Stimulated activated CD4-positive, alpha-beta T cell treated with anti-CD3 and anti-CD28 coated beads, Interleukin-1b, Interleukin-23, amount 100 ng/mL, for 48 hours (primary cell): ENCODE data around the gene PTPN4.

Source experiments
- DNase-seq: peaks from one replicate; pipeline ENCODE4 v3.0.0-alpha.2; 2020

PTPN4 gene

DNA sequence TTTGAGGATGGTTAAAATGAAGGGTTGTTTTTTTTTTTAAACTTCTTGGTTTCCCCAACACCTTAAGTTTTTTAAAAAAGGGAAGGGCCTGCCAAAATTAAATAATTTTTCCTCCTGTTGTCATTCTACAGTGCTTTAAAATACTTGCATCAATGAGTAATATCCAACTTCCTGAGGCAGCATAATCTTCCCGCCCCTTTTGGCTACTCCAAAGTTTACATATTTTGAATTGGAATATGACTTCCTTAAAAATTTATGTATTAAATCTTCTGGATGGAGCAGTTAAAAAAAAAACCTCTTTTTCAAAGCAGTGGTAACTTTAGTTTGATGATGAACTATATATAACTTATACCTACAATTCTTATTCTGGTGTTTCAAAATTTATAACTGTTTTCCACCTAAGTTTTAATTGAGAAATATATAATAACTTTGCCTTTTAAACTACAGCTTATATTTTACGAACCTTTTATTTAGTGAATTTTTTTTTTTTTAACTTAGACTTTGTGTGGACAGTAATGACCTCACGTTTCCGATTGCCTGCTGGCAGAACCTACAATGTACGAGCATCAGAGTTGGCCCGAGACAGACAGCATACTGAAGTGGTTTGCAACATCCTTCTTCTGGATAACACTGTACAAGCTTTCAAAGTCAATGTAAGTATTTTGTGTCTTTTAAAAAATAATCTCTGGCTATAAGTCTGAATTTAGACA is 49.8 kb downstream of the PTPN4 start:
- DNase-seq, result no peak

DNA sequence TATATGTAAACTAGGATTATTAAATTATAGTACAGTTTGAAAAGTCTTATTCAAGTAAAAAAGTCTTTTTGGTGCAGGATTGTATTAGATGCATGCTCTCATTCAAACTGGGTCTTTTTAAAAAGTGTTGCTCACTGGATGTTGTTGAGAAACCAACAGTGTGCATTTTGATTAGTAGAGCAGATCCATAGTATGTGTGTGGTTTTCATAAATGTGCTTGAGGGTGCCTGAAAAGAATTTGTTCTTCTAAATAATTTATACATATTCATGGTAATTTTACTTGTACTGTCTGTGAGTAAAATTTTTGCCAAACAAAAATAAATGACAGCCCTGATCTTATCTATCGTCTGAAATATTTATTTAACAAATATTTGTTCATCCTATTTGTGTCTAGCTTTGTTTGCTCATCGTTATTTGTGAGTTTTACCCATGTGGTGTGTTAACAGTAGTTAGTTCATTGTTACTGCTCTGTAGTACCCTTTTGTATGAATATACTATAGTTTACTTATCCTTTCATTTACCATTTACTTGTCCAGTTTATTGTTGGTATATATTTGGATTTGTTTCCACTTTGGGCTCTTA is 50.4 kb downstream of the PTPN4 start:
- DNase-seq, result no peak

DNA sequence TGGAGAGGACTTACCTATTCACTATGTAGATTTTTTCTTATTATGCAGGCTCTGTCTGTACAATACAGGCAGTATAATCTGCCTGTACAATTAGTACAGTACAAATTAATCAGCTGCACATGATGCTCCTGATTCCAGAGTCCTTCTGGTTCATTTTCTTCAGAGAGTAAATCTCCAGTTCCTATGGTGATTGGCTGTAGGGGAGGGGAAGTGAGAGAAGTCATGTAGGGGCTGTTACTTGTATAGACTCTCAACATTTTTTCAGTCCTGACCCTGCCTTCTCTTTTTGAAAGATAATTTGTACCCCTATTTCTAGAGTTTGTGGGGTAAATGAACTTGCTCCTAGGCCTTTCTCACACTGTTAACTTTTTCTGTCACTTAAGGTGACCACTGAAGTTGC is 54.5 kb downstream of the PTPN4 start:
- DNase-seq, result no peak

DNA sequence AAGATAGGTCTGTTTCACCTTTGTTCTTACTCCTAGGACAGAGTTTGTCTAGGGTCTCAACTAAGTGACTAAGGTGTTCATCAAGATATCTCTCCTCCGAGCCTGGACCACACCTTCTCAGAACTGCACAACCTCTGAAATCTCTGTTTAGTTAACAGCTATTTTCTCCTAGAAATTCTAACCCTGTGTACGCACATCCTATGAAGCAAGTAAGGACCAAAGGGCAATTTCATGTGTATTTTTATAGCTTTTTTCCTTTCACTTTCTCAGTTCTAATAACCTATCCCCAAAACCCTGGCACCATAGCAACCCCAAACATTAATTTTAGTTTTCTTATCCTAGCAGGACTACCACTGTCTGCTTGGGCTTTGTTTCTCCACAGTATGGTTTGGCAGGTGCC is 59.1 kb downstream of the PTPN4 start:
- DNase-seq, result no peak

DNA sequence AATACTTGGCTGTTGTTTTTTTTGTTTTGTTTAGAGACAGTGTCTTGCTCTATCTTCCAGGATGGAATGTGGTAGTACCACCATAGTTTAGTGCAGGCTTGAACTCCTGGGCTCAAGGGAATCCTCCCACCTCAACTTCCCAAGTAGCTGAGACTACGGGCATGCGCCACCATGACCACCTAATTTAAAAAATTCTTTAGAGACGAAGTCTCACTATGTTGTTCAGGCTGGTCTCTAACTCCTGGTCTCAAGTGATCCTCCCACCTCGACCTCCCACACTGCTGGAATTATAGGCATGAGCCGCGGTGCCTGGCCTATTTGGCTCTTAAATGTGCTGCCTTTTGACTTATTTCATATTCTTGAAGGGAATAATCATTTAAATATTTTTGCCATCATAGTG is 60.1 kb downstream of the PTPN4 start:
- DNase-seq, result no peak

DNA sequence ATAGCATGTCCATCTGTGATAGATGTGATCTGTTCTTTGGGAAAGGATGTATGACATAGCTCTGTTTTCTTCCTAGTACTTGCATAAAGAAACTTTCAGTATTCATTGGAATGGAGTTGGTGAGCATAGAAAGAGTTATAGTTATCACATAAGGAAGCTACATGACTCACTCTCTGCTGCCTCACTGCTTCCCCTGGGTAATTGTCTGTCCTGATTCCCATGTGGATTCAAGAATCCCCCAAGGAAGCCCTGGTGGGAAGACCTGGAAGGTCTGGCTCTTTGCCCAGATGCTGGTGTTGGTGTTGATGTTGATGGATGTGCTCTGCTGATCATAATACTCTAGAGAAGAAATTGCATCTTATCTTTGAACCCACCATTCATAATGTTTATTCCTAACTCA is 60.6 kb downstream of the PTPN4 start:
- DNase-seq, result no peak

DNA sequence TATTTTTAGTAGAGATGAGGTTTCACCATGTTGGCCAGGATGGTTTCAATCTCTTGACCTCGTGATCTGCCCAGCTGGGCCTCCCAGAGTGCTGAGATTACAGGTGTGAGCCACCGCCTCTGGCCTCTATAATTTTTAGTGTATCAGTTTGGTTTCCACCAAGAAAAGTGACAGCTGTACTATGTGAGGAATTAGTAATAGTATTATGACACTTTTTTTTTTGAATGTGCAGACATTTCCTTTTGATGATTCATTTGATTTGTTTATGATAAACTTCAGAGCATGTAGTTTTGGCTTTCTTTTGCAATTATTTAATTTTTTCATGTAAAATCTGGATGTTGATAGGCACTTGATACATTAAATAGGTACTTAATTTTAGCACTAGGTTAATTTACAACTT is 61.5 kb downstream of the PTPN4 start:
- DNase-seq, result peak; percentile 25

DNA sequence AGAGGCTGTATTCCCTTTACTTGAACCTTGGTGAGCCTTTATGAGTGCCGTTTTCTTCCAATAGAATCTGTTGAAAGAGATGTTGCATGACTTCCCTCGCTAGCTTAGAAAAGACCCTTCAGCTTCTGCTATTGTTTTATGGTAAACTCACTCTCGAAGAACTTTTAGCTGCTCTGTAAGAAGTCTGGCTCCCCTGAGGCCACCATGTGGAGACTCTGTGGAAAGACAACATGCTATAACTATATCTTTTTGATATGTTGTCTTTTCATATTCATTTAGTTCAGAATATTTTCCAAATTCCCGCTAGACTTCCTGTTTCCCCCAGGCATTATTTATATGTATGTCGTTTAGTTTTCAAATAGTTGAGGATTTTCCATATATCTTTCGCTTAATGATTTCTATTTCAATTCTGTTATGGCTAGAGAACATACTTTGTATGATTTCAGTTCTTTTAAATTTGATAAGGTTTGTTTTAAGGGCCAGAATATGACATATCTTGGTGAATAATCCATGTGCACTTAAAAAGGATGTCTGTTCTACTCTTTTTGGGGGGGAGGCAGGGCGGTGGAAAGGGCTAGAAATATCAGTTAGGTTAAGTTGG is 64.1 kb downstream of the PTPN4 start:
- peak; percentile 25 for DNase-seq

DNA sequence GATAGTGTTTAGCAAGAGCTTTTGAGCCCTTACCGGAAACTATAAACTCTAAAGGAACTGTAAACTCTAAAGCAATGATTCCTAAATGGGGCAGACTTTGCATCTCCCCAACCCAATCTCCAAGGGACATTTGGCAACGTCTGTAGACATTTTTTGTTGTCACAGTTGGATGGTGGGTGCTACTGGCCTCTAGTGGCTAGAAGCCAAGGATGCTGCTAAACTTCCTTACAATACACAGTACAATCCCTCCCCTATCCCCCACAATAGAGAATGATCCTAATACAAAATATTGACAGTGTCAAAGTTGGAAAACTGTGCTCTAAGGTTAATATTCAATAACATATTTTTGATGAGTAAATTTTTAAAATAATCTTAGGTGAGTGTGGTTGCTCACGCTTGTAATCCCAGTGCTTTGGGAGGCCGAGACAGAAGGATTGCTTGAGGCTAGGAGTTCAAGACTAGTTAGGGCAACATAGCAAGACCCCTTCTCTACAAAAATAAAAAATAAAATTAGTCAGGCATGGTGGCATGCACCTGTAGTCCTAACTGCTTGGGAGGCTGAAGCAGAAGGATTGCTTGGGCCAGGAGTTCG is 66.7 kb downstream of the PTPN4 start:
- peak; percentile 12 for DNase-seq

DNA sequence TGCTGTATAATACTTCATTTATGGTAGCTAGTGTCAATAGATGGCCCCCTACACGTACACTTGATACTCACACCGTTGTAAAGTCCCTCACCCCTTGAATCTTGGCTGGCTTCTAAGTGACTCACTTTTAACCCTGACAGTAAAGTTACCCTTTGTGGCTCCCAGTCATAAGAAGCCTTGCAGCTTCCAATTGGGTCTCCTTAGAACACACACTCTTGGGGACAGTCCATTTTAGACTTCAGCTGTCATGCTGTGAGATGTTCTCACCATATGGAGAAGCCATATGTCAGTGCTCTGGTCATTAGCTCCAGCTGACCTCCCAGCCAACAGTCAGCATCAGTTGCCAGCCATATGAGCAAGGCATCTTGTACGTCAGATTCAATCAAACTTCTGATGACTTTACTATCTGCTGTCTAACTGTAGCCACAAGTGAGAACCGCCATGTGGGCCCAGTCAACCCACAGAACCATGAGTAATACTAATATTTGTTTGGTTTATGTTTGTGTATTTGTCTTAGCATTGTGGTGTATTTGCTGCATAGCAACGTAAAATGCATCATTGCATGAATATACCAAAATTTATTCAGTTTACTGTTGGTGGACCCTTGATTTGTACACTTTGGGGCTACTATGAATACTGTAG is 68.3 kb downstream of the PTPN4 start:
- peak; percentile 5 for DNase-seq

DNA sequence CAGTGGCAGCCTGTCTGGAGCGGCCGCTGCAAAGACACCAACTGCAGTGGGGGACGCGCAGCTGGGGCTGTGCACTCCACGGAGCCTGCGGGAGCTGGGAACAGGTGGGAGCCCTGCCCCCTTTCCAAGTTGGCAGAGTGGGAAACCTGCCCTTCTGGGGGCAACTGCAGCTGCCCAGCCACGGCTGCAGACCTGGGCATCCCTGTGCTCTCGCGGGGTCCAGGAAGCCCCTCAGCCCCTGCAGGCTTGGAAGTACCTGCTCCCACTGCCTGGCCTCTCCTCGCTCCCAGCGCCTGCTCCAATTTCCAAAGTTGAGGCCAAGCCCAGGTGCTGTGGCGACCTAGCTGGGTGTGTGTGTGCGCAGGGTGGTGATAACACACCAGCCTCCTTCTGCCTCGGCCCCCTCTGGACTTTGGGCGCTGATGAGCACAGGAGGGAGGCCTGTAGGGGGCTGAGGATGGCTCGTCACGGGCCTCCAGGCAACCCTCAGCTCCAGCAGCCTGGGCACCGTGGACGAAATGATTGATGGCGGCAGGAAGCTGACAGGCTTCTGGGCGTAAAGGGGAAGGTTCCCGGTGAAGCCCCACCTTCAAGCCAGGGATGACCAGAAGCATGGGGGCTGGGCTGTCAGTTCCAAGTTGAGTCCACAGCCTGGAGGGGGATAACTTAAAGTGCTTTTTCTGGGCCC is 76.9 kb downstream of the PTPN4 start:
- DNase-seq, result no peak

DNA sequence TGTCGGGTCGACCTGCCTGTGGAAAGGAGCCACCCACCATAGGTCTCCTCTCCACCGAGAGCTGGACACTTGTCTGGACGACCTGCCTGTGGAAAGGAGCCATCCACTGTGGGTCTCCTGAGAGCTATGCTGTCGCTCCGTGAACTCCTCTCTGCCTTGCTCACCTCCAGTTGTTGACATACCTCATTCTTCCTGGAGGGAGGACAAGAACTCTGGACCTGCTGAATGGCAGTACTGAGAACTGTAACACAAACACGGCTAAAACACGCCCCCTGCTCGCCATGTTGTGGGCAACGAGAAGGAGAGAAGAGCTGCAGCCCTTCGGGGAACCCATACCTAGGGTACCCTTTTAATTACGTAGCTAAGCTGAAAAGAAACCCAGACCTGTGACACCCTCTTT is 77.6 kb downstream of the PTPN4 start:
- no peak for DNase-seq

DNA sequence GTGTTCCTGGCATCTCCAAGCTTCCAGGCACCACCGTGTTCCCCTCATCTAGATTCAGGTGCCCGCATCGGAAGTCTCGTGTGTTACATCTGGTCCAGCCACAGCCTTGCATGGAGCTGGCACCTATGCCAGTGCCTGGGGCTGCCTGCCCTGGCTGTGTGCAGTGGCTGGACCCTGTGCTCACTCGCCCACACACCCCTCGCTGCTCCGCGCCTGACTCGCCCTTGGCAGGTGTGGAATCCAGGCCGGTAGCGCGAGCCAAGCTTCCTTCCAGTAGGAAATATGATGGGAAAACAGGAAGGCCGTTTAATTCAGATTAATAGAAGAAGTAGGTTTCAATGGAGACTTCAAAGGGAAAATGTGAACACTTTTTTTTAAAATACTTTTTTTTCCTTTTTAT is 78.0 kb downstream of the PTPN4 start:
- DNase-seq, result no peak

DNA sequence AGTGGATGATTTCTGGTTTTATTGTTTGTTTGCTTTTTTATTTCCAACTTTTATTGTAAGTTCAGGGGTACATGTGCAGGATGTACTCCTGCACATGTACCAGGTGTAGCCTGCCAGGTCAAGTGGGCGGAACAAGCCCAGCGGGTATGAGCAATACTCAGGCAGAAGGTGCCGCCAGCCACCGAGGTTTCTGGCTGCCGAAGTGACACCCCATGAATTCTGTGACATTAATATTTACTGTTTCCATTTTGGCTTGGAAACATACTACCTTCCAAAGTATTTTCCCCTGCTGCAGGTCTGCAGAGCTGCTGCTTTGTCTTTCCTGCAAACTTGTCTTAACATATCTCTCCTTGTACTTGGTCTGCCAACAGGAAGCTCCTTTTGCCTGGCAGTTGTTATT is 78.5 kb downstream of the PTPN4 start:
- no peak for DNase-seq

DNA sequence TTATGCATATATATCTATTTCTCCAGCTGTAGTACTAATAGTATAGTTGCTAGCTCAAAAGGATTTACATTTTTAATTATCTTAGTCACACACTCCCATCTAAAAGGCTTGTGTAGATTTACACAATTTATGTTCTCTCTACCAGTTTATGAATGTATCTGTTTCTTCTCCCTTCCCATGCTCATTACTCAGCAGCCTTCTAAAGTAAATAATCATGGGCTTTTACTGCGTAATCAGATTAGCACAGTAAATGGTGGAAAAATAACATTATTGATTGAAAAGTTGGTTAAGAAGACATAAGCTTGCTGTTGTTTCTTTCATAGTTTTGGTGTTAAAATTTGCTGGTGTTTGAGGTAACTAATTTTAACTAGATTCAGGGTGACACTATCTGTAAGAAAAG is 81.8 kb downstream of the PTPN4 start:
- DNase-seq, result no peak

DNA sequence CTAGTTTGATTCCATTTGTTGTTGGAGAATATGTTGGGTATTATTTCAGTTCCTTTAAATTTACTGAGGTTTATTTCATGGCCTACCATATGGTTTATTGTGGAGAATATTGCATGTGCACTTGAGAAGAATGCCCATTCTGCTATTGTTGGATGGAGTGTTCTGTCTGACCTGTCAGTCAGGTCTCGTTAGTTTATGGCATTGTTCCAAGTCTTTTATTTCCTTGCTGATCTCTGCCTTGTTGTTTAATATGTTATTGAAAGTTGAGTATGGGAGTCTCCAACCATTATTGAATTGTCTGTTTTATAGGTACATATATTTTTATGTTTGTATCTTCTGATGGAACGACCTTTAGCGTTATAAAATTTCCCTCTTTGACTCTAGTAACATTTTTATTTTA is 86.3 kb downstream of the PTPN4 start:
- no peak for DNase-seq

DNA sequence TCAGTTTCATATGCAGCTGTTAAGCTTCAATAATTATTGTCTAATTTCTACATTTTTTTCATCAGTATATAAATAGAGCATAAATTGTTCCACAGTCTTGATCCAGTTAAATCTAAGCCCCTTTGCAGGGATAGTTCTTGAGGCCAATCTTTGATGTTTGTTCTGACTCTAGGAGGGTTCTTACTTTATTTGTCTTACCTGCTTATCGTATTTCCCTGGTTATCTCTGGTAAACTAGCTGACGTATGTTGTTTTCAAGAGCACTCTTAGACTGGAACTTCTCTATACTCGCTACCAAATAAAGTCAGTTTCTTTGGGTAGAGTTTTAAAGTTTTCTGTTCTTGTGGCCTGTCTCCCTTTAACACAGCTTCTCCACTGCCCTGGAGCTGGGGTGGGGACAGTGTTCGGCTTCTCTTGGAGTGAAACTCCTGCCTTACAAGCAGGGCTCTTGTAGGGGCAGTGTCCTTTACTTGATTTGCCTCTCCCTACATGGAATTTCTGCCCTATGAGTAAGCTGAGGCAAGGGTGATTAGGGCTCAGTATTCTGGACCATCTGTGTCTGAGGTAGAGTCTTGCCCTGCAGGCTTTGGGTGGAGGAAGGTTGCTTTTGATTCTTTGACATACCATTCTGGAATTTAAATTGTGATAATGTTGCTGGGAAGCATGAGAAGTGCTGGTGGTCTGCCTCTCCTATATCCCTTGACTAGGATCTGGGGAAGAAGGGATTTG is 90.3 kb downstream of the PTPN4 start:
- DNase-seq, result no peak

DNA sequence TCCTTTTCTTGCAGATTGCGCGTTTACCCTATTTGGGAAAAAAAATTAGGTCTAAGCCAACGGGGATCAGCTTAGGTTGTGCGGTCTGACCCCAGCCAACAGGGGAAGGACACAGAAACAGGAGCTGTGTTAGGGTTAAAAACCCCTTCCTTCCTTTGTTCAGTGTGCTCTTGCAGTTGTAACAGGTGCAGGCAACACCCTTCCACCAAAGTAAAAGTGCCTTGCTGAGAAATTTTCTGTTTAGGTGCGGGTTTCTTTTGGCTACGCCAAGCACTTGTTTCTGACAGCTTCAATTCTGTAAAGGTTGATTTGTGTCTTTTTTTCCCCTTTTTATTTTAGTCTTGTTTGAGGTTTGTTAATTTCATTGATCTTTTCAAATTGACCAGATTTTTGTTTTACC is 92.5 kb downstream of the PTPN4 start:
- DNase-seq, result no peak

DNA sequence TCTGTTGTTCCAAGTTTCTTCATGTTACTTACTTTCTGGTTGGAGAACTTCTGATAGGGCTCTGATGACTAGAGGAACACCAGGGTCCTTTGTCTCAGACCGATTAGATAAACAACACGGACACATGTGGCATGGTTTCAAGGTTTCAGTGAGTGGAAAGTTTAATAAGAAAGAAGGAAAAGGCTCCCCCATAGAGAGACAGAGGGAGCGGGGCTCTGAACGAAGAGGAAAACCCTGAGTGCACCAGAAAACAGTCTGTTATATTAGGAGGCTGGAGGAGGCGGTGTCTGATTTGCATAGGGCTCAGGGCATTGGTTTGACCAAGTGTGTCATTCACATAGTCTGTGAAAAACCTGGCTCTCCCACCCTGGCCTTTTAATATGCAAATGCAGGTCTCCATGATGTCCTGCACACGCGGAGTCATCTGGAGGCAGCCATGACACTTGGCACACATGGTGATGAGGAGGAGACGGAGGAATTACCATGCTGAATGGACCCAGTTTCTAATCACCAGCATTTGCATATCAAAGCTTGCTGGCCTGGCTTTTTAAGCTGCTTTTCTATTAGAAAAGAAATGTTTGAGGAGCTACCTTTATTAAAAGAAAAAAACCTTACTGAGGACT is 94.2 kb downstream of the PTPN4 start:
- no peak for DNase-seq

DNA sequence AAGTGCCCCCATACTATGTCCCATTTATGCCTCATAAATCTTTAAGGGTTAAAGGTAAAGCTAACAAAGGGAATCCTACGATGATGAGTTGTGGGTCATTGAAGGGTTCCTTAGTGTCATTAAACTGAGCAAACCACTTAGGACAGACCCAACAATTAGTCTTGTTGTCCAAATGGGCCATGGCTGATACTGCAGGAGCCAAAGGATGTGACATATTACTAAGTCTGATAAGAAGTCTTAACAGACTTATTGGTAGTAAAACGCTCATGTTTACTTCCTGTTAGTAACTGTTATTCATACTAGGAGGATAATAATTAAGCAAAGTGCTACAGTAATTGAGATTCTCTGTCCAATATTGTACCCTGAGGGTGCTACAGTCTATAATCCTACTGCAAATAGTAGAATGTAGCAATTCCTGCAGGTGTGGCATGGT is 96.8 kb downstream of the PTPN4 start:
- DNase-seq, result no peak

DNA sequence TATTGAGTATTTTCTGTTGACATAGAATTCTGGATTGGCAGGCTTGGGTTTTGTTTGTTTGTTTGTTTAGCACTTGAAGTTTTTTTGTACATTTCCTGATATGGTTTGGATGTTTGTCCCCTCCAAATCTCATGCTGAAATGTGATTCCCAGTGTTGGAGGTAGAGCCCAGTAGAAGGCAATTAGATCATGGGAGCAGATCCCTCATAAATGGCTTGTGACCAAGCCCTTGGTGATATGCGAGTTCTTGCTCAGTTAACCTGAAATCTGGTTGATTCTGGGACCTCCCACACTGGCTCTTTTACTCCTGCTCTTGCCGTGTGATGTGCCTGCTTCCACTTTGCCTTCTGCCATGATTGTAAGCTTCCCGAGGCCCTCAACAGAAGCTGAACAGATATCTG is 98.0 kb downstream of the PTPN4 start:
- DNase-seq, result no peak

DNA sequence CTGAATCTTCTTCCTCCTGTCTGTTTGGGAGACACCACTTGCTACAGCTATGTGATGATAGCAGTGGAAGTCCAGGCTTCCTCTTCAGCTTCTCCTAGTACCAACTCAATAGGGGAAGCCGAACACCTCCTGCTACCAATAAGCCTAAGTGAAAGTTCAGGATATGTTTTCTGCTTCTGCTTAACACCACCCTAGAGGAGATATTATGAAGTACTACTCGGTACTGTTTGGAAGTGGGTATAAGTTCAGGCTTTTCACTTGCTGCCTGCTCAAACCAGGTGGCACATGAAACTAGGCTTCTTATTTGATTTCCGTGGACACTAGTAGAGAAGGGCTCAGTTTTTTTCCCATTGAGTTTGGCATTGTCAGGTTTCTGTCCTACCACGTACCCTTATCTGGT is 99.8 kb downstream of the PTPN4 start:
- DNase-seq, result no peak
